ENCODE data around the gene SLC35A2.

- TF ChIP-seq CTCF (IDR thresholded peaks at IDR 0.05 in 8 of 11, conservative IDR thresholded peaks at IDR 0.05 in 3 of 11), result no peak
- no peak for TF ChIP-seq POLR2A (IDR thresholded peaks at IDR 0.05)
Measured at GRCh38 chrX:48960291-48960690, 48.8 kb upstream of the SLC35A2 start.

Measured in spleen (tissue), 7 donors.